DMS53 (cell line): Measurements from ENCODE around the gene PTGDS.

Experiments
- DNase-seq: peaks from one replicate; lab custom pipeline; 2025; lab: John Stamatoyannopoulos, UW

The PTGDS gene

GRCh38 chr9:136974817-136975535 is 2.3 kb upstream of the PTGDS start:
- DNase-seq: no peak

- no peak for DNase-seq
Observed at GRCh38 chr9:136975644-136976043, 1.7 kb upstream of the PTGDS start.

- DNase-seq: peak; percentile 70
Observed at GRCh38 chr9:136977649-136978072, 357 bp downstream of the PTGDS start.

- peak; percentile 90 for DNase-seq
Observed at GRCh38 chr9:136978073-136978864, 965 bp downstream of the PTGDS start.

- no peak for DNase-seq
Observed at GRCh38 chr9:136978865-136979544, 1.7 kb downstream of the PTGDS start.

- DNase-seq: no peak
Observed at GRCh38 chr9:136979769-136980587, 2.7 kb downstream of the PTGDS start.

GRCh38 chr9:136980669-136981478 is 3.6 kb downstream of the PTGDS start:
- no peak for DNase-seq

GRCh38 chr9:136981588-136982231 is 4.4 kb downstream of the PTGDS start:
- no peak for DNase-seq

- no peak for DNase-seq
Observed at GRCh38 chr9:136982232-136983051, 5.1 kb downstream of the PTGDS start, which contains the start of gene LCNL1. Gene LCNL1, plus strand, starts transcription at chr9:136982993. Its CDS starts 594 bp downstream, at chr9:136983587.

- no peak for DNase-seq
Observed at GRCh38 chr9:136983167-136983566, 5.9 kb downstream of the PTGDS start.

- DNase-seq: no peak
Observed at GRCh38 chr9:136983656-136984314, 6.5 kb downstream of the PTGDS start.

- DNase-seq: no peak
Observed at GRCh38 chr9:136984464-136985026, 7.2 kb downstream of the PTGDS start.

GRCh38 chr9:136985027-136985602 is 7.8 kb downstream of the PTGDS start:
- DNase-seq: no peak

- no peak for DNase-seq
Observed at GRCh38 chr9:136985853-136986252, 8.5 kb downstream of the PTGDS start.

GRCh38 chr9:136988872-136989271 is 11.6 kb downstream of the PTGDS start:
- no peak for DNase-seq

- no peak for DNase-seq
Observed at GRCh38 chr9:136990242-136990911, 13.1 kb downstream of the PTGDS start.

GRCh38 chr9:136991993-136992818 is 14.9 kb downstream of the PTGDS start, which contains the start of gene PAXX:
Gene PAXX, plus strand, starts transcription at chr9:136992422. Its CDS starts 22 bp downstream, at chr9:136992444.
- DNase-seq: peak; percentile 95
